Activated gamma-delta T cell treated with Interleukin-2 at 50 U/mL for 16 hours (primary cell): ENCODE data around the gene NRP2.

Experiments used
- DNase-seq: peaks from one replicate; pipeline ENCODE4 v3.0.0-alpha.2; 2020

NRP2 gene

GRCh38 chr2:205660521-205661124 lies 21.7 kb upstream of the NRP2 start:
- DNase-seq: no peak

DNA sequence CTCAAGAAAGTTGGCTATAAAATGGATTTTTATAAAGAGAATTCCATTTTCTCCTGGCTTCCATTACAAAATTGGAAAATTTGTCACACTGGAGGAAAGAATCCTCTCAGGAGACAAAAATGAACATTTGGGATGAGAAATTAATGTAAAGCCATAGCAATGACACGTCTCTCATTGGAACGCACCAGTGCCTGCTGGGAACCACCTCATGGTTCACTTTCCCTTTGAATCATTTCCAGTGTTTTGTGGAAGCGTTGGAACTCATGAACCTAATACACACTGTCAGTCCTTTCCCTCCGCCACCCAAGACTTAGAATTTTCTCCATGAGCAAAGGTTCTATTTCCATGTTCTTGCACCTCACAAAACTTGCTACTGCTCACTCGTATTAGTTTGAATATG lies 21.0 kb upstream of the NRP2 start:
- no peak for DNase-seq

- no peak for DNase-seq
Observed at GRCh38 chr2:205662206-205662965, 19.9 kb upstream of the NRP2 start.

DNA sequence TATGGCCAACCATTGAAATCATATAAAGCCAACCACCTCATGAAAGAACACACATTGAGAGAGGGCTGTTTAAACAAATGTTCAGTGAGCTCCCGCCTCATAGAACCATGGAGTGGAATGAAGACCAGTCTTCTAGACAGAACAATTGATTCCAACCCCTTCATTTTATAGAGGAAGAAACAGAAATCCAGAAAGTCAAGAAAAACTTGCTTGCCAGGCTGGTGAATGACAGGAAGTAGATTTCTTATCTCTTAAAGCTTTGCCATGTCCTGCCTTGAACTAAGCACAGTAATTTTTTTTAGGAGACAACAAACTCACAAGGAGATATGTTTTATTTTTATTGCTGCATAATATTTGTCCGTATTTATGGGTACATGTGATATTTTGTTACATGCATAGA lies 16.5 kb upstream of the NRP2 start:
- no peak for DNase-seq

DNA sequence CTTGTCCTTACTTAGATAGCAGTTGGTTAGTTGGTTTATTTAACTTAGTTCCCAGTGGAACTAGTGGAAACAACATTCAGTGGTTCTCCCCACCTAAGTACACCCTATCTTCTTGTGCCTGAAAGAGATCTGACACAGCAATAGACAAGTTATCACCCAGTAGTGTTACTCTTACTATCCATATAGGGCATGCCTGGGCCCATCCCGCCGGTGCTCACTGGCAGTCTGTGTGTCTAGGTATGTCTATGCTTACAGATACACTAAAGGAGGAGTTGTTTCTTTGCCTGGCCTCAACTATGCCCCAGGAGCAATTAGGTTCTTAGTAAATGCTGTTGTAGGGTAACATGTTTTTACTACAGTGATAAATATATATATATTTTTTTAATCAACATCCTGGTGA lies 12.0 kb upstream of the NRP2 start:
- DNase-seq: no peak

GRCh38 chr2:205673312-205673711 lies 9.0 kb upstream of the NRP2 start:
- DNase-seq: no peak

GRCh38 chr2:205675861-205676516 lies 6.3 kb upstream of the NRP2 start:
- no peak for DNase-seq

GRCh38 chr2:205678541-205679142 lies 3.7 kb upstream of the NRP2 start:
- DNase-seq: no peak

DNA sequence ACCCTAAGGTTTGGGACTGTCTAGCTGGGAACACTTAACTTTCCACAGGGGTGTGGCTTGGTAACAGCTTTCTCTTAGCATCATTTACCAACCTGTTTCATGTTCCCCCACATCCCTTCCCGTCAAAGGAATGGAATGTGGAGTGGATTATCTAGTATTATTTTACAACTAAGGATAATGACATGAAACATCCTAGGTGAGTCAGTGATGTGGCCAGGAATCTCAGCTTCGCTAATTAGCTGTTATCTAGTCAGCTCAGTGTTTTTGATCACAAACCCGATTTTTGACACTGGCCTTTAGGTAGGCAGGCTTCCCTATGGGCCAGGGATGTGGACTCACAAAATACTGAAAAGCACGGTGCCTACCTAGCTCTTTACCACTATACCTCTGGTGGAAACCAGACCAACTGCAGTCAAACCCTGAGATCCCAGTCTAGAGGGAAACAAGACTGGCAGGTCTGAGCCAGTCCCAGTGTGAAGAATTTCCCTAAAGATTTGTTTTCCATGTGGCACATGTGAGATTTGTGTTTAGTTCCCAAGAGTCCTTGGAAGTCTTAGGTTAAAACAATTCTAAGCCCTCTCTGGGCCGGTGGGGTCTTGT lies 2.8 kb upstream of the NRP2 start:
- no peak for DNase-seq

GRCh38 chr2:205680067-205680466 lies 2.2 kb upstream of the NRP2 start:
- peak; percentile 17 for DNase-seq

- no peak for DNase-seq
Observed at GRCh38 chr2:205680903-205681302, 1.4 kb upstream of the NRP2 start.

DNA sequence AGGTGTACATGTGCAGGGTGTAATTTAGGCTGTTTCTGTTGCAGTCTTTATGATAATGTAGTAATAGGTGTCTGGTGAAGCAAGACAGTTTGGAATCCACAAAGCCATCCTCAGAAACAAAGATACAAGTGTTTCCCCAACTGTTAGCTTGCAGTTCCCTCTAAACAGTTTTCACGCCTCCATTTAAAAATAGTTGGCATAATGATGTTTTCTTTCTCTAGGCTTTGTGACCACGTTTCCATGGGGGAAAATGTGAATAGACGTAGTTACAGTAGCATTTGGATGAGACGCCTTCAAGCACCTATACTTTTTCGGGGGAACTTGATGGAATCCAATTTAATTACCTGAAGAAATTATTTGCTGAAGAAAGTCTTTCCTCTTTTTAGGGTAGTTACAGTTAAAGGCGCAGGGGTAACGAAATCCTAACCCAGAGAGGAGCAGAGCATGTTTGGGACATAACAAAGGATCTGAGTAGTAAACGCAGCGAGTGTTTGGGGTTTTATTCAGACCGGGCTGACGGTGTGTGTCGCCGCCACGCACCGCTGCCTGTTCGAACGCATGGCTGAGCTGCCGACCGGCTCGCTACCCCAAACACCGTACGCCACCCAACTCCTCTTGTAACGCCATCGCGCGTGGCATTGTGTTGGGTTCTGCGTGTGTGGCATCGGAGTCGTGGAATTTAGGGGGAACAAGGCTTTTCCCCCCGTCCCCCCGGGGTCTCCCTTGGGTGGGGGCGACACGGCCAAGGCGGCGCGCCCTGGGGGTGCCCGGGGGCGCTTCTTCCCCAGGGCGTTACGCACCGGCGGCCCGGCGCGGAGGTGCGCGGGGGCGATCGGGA lies 681 bp upstream of the NRP2 start:
- no peak for DNase-seq

DNA sequence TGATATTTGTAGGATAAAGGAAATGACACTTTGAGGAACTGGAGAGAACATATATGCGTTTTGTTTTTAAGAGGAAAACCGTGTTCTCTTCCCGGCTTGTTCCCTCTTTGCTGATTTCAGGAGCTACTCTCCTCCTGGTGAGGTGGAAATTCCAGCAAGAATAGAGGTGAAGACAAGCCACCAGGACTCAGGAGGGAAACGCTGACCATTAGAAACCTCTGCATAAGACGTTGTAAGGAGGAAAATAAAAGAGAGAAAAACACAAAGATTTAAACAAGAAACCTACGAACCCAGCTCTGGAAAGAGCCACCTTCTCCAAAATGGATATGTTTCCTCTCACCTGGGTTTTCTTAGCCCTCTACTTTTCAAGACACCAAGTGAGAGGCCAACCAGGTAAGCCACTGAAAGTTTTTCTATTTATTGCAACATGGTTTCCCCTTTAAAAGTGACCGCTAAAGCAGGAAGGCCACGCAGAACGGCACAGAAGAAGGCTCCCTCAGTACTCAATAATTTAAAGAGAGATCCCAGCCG lies 735 bp downstream of the NRP2 start:
- DNase-seq: no peak

DNA sequence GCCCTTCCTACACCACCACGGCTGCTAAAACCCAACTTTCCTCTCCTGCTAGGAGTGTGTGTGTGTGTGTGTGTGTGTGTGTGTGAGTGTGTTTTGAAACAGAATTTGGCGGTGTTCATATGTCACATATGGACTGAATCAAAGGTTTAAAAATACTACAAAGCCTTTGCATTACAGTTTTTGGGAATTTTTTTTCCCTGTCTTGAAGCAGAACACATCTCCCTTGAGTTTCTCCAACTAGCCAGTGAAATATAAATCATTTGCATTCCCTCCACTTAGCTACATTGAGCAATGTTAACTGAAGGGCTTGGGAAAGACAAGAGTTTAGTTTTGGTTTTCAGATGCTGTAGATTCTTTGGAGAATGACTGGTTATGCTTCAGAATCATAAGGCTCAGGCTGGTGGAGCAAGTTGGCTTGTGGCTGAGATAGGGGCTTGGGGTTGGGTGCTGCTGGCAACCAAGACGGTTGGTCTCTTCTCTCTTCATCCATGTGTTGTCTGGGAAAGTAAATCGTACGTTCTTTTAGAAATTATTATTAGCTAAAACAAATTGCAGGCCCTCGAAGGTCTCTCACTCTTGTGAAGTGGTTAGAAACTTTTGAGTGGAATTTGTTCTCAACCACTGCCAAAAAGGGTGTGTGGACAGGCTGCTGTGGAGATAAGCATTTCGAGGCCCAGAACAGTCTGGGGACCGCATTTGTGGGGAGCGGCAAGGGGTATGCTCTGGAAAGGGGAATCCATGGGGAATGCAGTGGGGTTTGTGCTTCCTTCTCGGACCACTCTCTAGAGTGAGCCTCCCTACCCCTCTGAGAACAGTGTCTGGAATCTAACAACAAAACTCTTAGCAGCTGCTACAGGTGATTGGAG lies 1.4 kb downstream of the NRP2 start:
- DNase-seq: no peak

DNA sequence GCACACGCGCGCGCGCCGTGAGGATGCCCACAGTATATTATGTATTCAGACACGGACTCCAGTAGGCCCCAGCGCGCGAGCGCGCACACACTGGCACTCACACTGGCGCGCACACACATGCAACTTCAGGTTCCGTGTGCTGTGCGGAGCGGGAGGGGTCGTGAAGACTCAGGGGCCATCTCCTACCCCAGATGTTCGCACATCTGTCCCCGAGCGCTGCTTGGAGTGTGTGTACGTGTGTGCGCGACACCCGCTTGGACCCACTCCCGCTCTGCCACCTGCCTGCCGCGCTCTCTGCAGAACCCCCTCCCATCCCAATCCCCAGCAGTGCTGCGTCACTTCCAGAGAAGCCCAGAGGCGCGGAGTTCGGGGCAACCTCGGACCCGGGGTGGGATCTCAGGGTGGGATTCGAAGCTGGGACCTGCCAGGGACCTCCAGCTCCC lies 2.6 kb downstream of the NRP2 start:
- no peak for DNase-seq

- DNase-seq: no peak
Observed at GRCh38 chr2:205685314-205686055, 3.2 kb downstream of the NRP2 start.

DNA sequence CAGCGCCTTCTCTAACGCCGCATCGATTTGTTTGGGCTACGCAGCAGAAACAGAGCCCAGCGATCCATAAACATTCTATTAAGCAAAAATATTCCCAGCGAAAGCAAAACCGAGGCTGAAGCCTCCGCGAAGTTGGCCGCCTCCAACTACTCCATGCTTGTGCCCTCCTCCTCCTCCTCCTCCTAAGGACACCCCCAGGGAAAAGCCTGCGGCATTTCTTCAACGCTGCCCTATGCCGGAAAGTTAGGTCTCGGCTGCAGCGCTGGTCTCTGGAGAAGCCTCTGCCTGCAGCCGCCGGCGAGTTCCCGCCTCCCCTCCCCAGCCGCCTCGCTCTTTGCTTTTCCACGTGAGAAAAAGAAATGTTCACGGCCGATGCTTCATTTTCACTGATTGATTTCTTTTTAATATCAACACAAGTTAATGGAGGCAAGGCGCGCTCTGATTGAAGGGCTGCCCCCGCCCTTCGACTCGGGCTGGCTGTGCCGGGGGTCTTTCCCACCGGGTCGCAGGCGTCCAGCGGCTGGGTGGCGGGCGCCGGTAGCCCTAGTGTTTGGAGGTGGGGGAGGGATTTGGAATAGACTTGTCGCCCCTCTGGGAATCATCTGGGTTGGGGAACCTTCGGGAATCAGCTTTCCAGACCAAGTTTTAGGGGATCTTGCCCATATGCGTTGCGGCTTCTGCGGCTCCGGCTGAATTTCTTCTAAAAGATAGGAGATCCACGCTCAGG lies 3.9 kb downstream of the NRP2 start:
- no peak for DNase-seq

DNA sequence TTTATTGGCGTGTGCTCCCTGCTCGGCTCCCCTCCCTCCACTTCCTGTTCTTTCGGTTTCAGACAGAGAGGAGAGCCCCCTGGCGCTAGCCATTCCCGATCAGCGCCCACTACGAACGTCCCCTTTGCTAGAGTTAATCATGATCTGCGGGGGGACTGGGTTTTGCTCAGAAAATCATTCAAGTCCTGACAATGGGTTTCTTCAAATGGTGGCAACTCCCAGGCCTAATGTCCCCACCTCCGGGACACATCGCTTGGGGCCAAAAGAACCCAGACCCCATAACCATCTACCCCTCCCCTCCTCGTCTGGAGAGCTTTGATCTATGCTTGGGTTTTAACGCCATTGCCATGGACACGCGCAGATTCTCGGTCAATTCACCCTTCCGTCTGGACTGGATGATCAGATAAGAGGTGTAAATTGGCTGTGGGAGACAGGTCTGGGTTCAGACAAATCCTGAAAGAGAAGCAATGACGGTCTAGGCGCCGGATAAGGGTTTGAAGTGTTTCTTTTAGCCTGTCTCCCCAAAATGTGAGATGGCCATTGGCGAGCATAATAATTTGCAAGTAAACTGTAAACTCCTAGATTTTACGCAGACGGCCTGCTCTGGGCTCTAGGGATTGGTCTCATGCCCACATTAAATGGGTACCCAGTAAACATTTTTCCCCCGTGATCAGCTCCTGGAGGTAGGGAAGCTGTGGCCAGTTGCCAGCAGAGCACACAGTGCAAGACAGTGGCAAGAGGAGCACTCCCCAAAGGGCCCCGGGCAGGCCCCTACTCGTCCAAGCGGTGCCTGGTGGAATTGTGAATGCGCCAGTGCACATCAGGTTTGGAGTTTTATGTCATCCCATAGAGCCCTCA lies 4.7 kb downstream of the NRP2 start:
- no peak for DNase-seq

GRCh38 chr2:205687641-205687956 lies 5.3 kb downstream of the NRP2 start:
- DNase-seq: no peak
